GM21423 (cell line): ENCODE measurements around the gene ZNF597.

Source experiments
- ATAC-seq: cut with Tn5 transposase; IDR thresholded peaks from one replicate; pipeline ENCODE4 v1.9.1; 2021; ENCODE audit warnings: mild to moderate bottlenecking, moderate library complexity; ENCODE audit not compliant: unreplicated experiment

ZNF597 gene, protein sequence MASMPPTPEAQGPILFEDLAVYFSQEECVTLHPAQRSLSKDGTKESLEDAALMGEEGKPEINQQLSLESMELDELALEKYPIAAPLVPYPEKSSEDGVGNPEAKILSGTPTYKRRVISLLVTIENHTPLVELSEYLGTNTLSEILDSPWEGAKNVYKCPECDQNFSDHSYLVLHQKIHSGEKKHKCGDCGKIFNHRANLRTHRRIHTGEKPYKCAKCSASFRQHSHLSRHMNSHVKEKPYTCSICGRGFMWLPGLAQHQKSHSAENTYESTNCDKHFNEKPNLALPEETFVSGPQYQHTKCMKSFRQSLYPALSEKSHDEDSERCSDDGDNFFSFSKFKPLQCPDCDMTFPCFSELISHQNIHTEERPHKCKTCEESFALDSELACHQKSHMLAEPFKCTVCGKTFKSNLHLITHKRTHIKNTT

DNA sequence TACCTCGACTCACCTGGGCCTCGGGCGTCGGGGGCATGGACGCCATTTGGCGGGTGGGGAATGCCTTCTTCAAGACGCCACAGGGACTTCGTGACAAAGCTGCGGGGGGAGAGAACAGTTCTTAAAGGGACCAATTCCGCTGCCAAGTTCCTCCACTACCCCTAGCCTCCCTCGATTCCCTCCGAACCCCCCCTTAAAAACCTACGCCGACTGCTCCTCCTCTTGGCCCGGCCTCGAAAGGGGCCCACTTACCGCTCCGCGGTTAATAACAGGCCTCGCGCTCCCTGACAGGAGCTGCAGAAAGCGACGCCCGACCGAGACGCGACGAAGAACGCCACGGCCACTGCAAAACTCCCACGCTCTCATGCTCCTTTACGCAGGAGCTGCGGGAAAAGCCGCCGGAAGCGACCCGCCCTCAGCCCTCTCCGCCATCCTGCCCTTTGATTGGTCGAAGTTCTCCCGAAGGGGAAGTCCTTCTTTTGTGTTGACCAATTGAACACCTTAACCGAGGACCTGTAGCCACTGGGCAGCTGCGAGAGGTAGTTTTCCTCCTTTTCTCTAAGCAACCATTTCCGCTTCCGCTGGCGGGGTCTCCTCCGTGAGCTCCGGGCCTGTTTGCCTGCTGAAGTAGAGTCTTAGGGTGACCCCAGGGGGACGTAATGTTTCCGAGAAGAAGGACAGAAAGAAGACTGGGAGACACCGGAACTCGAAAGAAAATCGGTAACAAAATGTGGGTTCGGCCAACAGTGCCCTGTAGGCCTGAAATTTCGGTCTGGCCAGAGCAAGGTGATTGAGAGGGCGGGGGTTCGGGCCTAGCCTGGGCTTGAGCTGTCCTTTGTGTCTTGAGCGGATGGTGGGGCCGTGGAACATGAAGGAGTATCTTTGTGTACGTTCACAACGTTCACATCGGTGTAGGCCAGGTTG, at the start of gene ZNF597, which contains the start of gene NAA60:
Gene ZNF597, minus strand, starts transcription at position 397 of the 924 bp plus-strand sequence. Its CDS starts 351 bp downstream, at position 46.
Gene NAA60, plus strand, starts transcription at position 573 of the 924 bp plus-strand sequence. CDS start 32,548 bp downstream, outside the sequence.
- ATAC-seq = peak; percentile 90

DNA sequence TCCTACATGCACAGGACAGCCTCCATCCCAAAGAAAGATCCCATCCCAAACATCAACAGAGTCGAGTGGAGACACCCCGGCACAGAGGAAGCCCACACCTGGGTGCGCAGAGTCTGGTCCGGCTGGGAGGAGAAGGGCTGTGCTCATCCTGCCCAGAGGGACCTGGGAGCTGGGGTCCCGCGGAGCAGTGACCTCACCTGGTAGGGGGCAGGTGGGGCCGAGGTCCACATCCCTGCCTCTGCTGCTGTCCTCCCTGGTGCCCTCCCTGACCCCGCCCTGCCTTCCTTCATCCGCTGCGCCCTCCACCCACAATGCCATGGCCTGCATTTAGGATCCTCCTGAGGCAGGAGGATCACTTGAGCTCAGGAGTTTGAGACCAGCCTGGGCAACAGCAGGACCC, 49.1 kb upstream of the ZNF597 start:
- ATAC-seq = no peak

DNA sequence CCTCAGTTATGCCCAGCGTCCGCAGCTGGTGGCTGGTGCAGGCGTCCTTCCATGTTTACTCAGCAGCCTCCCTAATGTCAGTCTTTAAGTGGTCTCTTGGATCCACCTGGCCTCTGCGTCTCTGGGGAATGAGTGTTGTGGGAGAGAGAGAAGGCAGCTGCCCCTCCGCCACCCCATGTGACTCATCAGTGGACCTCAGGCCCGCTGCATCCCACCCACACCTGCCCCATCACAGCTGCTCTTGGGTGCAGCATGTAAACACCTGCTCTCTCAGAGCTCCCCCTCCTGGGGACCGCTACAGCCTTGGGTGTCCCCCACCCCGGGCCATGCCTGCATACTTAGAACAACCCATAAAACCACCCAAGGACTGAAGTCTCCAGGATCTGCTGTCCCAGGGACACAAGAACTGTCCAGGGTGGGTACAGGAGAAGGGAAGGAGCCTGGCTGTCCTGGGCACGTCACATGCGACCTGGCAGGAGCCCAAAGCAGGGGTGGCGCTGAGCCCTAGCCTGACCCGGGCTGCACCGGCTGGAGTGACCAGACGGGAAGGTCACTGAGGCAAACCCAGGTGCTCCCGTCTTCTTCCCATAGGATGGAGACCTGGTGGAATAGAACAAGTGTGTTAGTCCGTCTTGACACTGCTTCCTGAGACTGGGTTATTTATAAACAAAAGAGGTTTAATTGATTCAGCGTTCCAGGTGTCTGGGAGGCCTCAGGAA, 47.8 kb upstream of the ZNF597 start:
- no peak for ATAC-seq

DNA sequence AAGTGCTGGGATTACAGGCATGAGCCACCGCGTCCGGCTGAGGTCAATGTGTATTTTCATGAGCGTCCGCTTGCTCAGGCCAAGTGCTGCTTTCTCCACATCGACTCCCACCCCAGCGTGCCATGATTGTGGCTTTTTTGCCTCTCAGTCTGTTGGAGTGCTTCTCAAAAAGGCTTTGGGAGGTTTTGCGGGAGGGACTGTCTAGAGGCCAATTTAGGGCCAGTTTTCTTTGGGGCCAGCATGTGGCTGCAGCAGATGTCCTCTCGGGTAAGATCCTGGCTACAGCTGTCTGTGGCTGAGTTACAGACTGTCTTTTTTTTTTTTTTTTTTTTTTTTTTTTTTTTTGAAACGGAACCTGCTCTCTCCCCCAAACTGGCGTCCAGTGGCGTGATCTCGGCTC, 45.5 kb upstream of the ZNF597 start:
- no peak for ATAC-seq

DNA sequence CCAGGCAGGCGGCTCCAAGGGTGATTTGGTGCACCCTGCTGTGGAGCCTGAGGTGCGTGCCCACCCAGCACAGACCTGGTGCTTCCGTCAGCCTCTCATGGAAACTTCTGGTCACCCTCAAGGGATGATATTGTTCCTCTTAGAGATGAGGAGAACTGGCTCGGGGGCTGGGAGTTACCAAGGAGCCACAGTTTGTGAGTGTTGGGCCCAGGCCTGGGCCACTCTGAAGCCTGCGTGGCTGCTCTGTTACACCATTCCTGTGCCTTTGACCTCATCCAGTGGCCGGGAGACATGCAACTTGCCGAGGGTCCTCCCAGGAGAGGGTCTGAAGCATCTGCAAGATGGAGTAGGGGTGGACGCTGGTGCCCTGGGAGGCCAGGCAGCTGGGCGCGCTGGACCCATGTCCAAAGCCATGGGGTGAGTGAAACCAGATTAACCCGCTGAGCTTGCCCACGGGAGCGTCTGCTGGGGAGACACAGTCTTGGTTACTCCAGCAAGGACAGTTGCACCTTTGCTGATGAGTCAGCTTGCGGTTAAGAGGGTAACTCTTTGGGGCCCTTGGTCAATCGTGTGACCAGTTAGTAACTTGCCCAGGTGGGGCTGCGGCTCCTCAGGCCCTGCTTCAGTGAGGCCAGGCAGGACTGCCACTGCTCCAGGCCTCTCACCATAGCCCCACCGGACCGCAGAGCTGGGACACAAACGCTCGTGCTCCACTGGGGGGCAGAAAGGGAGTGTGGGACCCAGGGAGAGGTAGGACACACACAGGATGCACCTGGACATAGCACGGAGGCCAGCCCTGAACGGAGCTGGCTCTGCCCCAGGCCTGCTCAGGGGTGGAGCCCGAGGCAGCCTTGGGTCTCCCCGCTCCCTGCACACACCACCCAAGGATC, 44.5 kb upstream of the ZNF597 start:
- ATAC-seq = no peak

DNA sequence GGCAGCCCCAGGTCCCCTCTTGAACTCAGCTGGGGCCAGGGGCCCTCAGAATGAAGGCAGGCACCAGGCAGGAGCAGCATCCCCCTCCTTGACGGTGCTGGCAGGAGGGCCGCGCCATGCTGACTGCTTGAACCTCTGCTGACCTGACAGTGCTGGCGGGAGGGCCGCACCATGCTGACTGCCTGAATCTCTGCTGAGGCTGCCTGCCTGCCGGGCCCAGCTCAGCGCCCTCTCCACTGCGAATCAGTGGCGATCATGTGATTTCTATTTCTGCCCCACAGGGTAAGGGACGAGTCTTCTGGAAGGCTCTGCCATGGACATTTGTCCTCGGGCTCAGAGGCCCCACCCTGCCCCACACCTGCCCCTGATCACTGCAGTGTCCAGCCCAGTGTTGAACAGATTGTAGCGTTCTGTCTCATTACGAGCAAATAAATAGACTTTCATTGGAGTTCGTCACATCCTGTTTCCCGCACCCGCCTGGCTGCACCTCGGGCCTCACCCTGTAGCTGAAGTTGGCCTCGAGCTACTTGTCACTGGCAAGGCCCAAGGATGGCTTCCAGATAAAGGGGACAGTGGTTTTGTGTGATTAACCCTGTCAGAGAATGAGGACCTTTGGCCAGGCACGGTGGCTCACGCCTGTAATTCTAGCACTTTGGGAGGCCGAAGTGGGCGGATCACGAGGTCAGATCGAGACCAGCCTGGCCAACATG, 43.4 kb upstream of the ZNF597 start:
- ATAC-seq = no peak

DNA sequence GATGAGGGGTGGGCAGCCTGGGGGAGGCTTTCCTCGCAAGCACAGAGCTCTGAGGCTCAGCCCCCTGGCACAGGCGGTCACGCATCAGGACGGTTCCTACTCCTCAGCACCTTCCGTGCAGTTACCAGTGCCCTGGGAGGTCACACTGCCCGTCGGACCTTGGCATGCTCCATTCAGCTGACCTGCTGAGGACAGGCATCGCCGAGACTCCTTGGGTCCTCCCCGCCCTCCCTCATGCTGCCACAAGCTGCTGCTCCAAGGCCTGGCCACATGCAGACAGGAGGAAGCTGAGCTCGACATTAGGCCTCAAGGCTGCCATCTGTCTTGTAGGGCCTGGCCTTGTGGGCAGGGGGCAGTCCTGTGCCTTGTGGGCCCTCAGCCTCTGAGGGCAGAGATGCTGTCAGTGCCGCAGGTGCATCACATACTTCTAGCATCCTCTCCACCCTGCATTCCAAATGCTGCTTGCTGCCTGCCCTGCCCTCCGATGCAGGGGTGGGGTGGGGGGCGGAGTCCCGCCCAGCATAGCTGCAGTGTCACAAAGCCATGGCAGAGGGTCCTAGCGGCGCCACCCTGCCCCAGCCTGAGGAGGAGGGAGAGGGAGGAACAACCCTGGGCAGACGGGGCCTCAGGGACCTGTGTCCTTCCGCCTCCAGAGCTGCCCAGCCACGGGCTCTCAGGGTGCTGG, 42.7 kb upstream of the ZNF597 start:
- no peak for ATAC-seq

DNA sequence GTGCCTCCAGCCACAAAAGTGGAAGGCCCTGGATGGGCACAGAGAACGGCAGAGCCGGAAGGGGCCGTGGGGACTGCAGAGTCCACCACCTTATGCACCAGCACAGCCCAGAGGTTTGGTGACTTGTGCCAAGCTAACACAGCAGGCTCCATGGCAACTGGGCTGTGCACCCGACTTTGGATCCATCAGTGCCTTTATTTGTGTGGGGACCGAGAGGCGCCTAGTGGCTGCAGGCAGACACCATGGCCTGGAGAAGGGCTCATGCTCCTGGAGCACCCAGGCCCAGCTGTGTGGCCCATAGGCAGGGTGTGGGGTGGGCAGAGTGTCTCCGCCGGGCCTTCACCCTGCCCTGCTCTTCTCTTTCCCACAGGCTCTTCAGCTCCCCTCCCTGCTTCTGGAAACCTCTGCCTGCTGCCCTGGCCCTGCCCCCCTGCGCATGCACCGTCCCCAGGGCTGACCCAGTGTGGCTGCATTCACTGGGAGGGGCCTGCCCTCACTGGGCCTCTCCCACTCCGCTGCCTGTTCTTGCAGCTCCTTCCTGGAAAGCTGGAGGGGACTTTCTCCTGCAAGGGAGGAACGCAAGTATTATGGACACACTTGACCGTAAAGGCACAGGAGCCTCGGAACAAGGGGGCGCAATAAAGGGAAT, 41.9 kb upstream of the ZNF597 start:
- ATAC-seq = no peak

DNA sequence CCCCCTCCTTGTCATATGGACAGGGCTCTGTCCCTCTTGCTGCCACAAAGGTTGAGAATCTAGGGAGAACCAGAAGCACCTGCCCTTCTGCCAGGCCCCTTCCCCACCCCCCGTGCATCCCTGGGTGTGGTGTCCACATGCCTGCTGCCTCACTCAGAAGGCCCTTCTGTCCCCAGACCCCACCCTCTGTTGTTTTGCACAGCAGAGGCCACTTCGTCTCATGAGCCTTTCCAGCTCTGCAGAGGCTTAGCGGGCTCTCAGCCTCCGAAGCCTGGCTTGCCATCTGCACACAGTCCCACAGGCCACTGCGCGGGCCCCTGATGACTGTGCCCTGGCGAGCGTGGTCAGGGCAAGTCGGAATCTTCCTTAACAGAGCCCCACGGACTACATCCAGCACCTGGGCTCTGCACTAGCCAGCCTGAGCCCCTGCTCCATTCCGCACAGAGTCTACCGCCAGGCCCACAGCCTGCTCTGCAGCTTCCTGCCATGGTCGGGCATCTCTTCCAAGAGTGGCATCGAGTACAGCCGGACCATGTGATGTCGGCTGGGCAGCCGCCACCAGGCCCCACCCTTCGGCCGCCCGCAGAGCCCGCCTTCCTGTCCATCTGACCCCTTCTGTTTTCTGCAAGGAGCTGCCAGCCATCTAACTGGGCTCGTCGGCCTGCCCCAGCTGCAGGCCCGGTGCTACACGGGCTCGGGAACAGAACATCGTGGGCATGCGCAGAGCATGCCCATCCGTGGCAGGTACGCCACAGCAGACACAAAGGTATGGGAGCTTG, 41.2 kb upstream of the ZNF597 start:
- ATAC-seq = no peak

DNA sequence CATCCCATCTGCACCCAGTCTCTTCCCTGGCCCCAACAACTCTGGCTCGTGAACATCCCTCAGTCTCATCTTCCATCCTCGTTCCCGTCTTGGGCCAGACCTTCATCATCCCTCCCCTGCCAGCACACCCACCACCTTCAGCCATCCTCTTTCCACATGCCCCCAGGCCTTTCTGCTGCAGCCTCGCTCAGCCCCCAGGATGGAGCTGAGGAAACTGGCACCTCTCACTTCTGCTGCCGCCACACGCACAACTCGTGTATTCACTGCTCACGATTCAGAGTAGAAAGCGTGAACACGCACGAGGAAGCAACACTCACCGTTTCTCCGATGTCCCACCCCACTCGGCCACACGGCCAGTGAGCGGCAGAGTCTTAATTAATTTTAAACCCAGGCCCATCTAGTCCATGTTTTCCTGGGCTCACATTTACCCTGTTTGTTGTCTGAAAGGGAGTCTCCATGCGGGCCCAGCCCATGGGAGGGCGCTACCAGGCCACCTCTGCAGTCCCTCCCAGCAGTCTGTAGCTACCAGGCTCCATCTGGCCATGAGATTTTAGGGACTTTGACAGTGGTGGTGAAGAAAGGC, 39.4 kb upstream of the ZNF597 start:
- no peak for ATAC-seq

DNA sequence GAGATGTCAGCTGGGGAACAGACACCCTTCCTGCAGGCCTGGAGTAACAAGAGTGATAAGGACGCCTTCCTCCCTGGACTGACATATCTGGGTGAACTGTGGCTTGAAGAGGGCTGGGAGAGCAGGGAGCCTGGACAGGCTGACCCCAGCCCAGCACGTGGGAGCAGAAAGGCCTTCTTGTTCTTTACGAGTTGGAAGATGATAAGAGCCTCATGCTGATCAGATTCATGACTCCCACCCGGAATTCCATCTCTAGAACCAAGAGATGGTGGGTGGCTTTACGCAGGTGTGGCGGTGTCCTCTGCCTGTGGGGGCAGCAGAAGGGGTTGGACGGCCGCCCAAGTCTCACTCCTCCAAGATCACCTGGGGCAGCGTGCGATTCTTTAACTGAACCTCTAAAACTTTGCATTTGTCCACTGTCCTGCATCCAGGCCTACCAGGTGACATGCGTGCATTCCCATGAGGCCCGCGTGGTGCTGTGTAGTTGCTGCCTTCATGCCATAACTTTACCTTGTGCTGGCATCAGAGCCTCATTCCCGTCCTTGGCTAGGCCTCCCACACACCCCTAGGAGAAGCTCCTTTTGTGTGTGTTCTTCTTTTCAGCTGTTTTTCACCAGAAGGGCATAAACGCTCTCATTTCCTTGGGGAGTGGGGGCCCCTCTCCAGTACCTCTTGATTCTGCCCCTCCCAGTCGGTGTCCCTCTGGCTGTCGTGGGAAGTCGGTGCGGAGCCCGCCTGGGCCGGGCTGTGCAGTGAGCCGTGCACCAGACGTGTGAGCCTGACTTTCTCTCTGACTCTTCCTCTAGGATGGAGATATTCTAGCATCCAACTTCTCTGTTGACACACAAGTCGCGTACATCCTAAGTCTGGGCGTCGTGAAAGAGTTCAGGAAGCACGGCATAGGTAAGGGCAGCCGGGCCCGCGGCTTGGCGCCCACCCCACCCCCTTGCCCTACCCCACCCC, 38.7 kb upstream of the ZNF597 start:
- no peak for ATAC-seq

DNA sequence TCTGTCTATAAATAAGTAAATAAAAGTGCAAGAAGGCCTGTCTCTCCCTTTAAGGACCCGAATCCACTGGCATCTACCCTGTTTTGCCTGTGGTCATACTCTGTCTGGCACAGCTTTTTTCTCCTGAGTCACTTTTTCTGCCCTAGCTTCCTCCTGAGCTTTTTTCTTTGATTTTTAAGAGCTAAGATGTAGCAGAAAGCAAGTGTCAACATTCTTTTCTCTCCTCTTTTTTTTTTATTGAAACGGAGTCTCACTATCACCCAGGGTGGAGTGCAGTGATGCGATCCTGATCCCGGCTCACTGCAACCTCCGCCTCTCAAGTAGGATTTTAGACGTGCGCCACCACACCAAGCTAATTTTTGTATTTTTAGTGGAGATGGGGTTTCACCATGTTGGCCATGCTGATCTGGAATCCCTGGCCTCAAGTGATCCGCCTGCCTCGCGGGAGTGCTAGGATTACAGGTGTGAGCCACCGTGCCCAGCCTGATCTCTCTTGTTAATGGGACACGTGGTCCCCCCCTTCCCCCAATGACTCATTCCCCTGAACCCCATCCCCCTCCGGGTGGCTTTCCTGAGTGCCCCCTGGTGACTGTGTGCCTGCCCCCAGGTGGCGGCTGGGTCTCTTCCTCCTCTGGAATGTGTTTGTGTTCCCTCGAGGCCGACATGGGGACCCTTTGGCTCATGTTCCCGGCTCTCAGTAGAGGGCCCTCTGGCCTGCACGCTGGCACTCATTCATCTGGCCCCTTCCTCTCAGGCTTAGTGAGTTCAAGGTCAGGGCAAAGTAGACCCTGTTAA, 37.8 kb upstream of the ZNF597 start:
- no peak for ATAC-seq

DNA sequence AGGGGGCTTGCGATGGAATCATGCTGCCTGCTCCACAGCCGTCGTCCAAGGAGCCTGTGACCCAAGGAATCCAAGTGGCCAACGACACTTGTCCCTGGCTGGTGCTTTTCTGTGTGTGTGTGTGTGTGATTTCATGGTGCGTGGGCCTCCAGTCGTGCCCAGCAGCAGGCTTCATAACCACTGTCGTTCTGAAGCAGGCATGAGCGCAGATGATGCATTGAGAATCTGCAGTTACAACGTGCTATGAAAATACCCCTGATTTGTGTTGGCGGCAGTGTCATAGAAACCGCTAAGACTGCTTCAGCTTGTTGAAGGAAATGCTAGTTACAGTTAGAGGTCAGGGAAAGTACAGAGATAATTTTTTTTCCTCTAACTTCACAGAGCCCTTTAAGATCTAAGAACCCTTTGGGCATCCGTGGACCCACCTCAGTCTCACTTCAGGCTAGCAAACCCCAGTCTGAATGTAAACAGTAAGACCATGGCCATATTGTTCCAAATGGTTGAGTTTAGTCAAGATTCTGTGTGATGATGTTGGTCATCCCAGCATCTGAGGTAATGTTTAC, 36.4 kb upstream of the ZNF597 start:
- no peak for ATAC-seq

DNA sequence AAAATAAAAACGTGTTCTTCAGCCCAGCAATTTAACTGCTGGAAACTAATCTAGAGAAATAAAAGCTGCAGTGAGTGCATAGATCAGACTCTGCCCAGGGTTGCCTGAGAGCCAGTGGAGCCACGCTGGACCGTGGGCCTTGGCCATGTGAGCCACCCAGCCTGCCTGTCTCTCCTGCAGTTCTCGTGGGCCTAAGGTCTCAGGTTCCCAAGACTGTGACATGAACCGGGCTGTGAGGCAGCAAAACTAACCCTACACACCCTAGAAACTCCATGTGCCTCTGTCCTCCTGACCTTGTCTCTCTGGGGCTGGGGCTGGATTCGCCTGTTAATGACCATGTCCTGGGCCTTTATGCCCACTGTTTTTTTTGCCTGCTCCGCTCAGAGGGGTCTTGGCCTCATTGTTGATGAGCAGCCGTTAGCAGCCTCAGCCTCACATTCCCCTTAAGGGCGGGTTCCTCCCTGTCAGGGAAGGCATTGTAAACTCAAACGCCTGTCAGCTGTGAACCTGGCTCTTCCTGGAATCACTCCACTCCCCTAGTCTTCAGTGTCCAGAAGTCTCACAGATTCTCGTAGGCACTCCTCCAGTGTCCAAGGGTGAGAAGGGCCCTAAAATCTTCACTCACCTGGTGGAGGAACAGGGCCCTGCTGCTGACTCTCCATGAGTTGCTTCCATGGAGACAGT, 35.1 kb upstream of the ZNF597 start:
- ATAC-seq = no peak
